Measurements from ENCODE around the gene ENO3.

- TF ChIP-seq CTCF (IDR thresholded peaks at IDR 0.05) (no peak), POLR2A (IDR thresholded peaks at IDR 0.05) (peak in 1 of 4 donors; percentile 33)
Measured at GRCh38 chr17:4949321-4950074, 1.4 kb upstream of the ENO3 start.

All from esophagus squamous epithelium (tissue), 4 donors.